Astrocyte of the cerebellum (primary cell): ENCODE data around the gene TBC1D8.

ENCODE experiments used
- DNase-seq: peaks from one replicate; pipeline ENCODE4 v3.0.0-alpha.2; 2011; ENCODE audit warnings: low read depth
- H3K4me3 ChIP-seq: 2 replicates; pipeline ENCODE4 v1.5.1; 2011; ENCODE audit warnings: mild to moderate bottlenecking, low read depth, low read length, moderate library complexity
- in situ Hi-C: cut with HindIII; loops from 2 replicates; pipeline ENCODE4 v1.10.0; 2017; ENCODE audit warnings: low sequenced_read_pairs
- TF ChIP-seq, protein P1 (sequence below): IDR thresholded peaks from 2 replicates; pipeline ENCODE4 v1.5.1; 2012; ENCODE audit warnings: low read length, low read depth, moderate library complexity, mild to moderate bottlenecking; ENCODE audit errors: missing control alignments

TBC1D8 gene

GRCh38 chr2:101047774-101048173 lies 103.4 kb downstream of the TBC1D8 start:
- peak; percentile 11 for DNase-seq
- in situ Hi-C loops: no loop called here
- TF ChIP-seq, protein P1, sequence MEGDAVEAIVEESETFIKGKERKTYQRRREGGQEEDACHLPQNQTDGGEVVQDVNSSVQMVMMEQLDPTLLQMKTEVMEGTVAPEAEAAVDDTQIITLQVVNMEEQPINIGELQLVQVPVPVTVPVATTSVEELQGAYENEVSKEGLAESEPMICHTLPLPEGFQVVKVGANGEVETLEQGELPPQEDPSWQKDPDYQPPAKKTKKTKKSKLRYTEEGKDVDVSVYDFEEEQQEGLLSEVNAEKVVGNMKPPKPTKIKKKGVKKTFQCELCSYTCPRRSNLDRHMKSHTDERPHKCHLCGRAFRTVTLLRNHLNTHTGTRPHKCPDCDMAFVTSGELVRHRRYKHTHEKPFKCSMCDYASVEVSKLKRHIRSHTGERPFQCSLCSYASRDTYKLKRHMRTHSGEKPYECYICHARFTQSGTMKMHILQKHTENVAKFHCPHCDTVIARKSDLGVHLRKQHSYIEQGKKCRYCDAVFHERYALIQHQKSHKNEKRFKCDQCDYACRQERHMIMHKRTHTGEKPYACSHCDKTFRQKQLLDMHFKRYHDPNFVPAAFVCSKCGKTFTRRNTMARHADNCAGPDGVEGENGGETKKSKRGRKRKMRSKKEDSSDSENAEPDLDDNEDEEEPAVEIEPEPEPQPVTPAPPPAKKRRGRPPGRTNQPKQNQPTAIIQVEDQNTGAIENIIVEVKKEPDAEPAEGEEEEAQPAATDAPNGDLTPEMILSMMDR: no peak
- no peak overlapping the region for H3K4me3 ChIP-seq

DNA sequence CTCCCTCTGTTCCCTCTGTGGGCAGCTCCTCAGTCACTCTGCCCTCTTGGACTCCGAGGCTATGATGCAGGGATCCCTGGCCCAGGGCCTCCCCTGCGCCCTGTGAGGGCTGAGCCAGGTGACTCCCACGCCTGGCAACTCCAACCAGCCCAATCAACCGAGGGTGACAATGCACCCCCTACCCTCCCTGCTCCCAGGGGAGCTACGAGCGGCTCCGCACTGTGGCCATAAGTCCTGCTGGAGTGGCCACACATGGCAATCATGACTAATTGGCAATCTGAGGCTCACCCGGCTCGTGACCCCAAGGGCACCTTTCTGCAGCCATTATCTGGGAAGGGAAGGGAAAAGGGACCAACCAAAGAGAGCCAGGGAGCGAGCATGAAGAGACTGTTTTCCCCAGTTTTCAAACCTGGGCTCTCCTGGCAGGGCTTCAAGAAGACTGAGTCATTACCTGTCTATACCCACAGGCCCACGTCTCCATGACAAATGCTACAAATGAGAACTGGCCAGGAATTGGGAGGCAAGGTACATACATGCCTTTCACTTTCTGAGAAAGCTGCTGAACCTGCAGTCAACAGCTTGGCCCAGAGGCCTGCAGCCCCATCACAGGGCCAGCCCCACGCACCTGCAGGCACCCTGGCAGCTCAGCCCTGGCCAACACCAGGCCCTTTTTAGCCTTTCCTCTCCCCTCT lies 104.0 kb downstream of the TBC1D8 start:
- peak; percentile 27 for DNase-seq
- no peak overlapping the region for H3K4me3 ChIP-seq
- in situ Hi-C loops: no loop called here
- TF ChIP-seq, protein P1: no peak

DNA sequence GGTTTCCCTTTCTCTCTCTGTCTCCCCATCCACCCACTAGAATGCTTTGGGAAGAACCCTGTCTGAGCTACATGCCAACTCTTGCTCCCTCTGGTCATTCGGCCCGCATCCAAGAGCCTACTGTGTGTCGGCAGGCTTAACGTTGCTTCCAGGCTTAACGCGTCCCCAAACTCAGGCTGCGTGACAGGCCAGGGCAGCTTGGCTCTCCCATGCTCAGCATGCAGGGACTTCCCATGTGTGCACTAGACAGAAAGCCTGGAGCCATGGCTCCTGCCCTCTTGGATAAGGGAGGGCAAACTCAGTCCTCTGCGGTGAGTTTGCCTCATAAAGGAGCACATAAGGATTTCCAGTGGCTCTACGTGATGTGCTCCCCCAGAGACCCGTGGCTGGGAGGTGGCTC lies 105.9 kb downstream of the TBC1D8 start:
- no peak for DNase-seq
- no peak overlapping the region for H3K4me3 ChIP-seq
- TF ChIP-seq, protein P1: no peak
- in situ Hi-C loops: no loop called here

DNA sequence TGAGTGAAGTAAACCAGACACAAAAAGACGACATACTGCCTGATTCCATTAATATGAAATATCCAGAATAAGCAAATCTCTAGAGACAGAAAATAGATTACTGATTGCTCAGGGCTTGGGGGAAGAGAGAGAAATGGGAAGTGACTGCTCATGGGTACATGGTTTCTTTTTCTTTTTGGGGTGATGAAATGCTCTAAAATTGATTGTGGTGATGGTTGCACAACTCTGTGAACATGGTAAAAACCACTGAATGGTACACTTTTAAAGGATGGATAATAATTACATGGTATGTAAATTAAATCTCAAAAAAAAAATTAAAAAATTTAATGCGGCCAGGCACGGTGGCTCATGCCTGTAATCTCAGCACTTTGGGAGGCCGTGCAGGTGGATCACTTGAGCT lies 109.8 kb downstream of the TBC1D8 start:
- in situ Hi-C loops: no loop called here
- DNase-seq: no peak
- no peak overlapping the region for H3K4me3 ChIP-seq
- TF ChIP-seq, protein P1: no peak

DNA sequence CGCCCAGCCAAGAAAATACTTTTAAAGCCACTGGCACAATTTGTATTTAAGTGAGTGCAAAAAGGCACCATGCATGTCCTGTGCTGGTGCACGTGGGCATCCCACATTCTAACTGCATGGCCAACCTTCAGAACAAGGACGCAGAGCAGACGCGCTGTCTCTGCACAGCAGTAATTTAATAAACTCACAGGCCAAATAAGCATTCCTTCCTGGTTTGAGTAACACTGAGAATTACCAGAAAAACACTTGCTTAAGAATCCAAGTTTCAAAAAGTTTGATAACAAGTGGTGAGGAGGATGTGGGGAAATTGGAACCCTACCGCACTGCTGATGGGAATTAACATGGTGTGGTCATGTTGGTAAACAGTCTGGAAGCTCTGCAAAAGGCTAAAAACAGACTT lies 110.4 kb downstream of the TBC1D8 start:
- no peak for DNase-seq
- TF ChIP-seq, protein P1: no peak
- in situ Hi-C loops: no loop called here
- H3K4me3 ChIP-seq: no peak overlapping the region

DNA sequence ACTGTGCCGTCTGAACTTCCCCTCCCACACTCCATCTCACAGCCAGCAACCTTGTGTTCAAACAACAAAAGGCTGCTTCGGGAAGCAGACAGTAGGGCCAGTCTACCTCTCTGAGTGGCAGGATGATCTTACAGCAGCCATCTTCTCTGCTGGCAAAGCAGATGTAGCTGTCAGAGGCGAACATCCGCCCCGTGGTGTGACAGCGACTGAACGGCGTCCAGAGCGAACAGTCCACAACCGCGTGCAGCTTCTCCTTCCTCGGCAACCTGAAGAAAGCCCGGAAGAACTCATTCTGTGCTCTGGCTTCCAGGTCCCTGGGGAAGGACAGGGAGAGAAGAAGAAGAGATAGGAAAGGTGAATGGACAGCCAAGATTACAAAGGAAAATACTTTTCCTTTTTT lies 111.1 kb downstream of the TBC1D8 start:
- in situ Hi-C loops: no loop called here
- no peak for DNase-seq
- TF ChIP-seq, protein P1: no peak
- H3K4me3 ChIP-seq: no peak overlapping the region
